OCI-LY3 (cell line): ENCODE data around the gene RPL21.

Experiments
- H2AFZ ChIP-seq: fragments of 200-600, 300-600 bp; shearing (Covaris generic); 2 replicates; pipeline ENCODE4 v1.6.0; 2014; ENCODE audit warnings: antibody characterized with exemption, low read depth, low read length
- H3K27ac ChIP-seq: fragments of 200-600, 300-600 bp; sonication (generic); 2 replicates; pipeline ENCODE4 v1.5.1; 2014; ENCODE audit warnings: mild to moderate bottlenecking, low read length, moderate library complexity, mixed read lengths
- H3K27me3 ChIP-seq: fragments of 200-600, 300-600 bp; sonication (generic); 2 replicates; pipeline ENCODE4 v1.6.1; 2014; ENCODE audit warnings: low read depth, low read length, mixed read lengths
- H3K36me3 ChIP-seq: fragments of 200-600, 300-600 bp; sonication (generic); replicated peaks from 2 replicates; pipeline ENCODE3; 2014; ENCODE audit warnings: low read depth, low read length, mixed read lengths
- H3K4me1 ChIP-seq: fragments of 300-600, 200-600 bp; sonication (generic); 2 replicates; pipeline ENCODE4 v1.6.1; 2014; ENCODE audit warnings: low read length, mixed read lengths
- H3K4me2 ChIP-seq: fragments of 200-600, 300-600 bp; sonication (generic); 2 replicates; pipeline ENCODE4 v1.6.1; 2014; ENCODE audit warnings: low read length, mixed read lengths
- H3K4me3 ChIP-seq: fragments of 300-600, 200-600 bp; sonication (generic); 2 replicates; pipeline ENCODE4 v1.5.1; 2014; ENCODE audit warnings: antibody characterized with exemption, mild to moderate bottlenecking, low read length, moderate library complexity
- H3K79me2 ChIP-seq: fragments of 300-600, 200-600 bp; shearing (Covaris generic); 2 replicates; pipeline ENCODE4 v1.6.1; 2014; ENCODE audit warnings: mild to moderate bottlenecking, low read length, mixed read lengths
- H3K9ac ChIP-seq: fragments of 300-600, 200-600 bp; shearing (Covaris generic); 2 replicates; pipeline ENCODE4 v1.6.0; 2014; ENCODE audit warnings: mild to moderate bottlenecking, low read length, moderate library complexity
- H3K9me3 ChIP-seq: fragments of 200-600, 300-600 bp; shearing (Covaris generic); 2 replicates; pipeline ENCODE4 v1.6.1; 2014; ENCODE audit warnings: low read length, mixed read lengths; ENCODE audit not compliant: insufficient read depth
- H4K20me1 ChIP-seq: fragments of 200-600, 300-600 bp; sonication (generic); 2 replicates; pipeline ENCODE4 v1.6.1; 2016; ENCODE audit warnings: low read length, mixed read lengths; ENCODE audit not compliant: insufficient read depth
- CTCF ChIP-seq: fragments of 200-600, 300-600 bp; sonication (generic); IDR thresholded peaks from 2 replicates; pipeline ENCODE4 v1.5.1; 2014; ENCODE audit warnings: antibody characterized with exemption, low read length, low read depth
- EZH2phosphoT487 ChIP-seq: fragments of 200-600 bp; shearing (Covaris generic); IDR thresholded peaks from 2 replicates; pipeline ENCODE4 v1.6.1; 2018; ENCODE audit warnings: antibody characterized with exemption, mixed run types, low read depth

RPL21 gene

GRCh38 chr13:27302643-27303262 is 51.4 kb downstream of the RPL21 start:
- H3K9ac ChIP-seq = no peak overlapping the region
- no peaks in the 10 kb centered on the region for H3K36me3 ChIP-seq
- H4K20me1 ChIP-seq = no peaks in the 10 kb centered on the region
- TF ChIP-seq EZH2phosphoT487 = no peak
- TF ChIP-seq CTCF = no peak
- no peak overlapping the region for H3K27ac ChIP-seq
- H3K4me2 ChIP-seq = no peak overlapping the region
- peaks cover 8% of the 10 kb centered on the region for H3K4me1 ChIP-seq
- no peaks in the 10 kb centered on the region for H3K9me3 ChIP-seq
- no peak overlapping the region for H2AFZ ChIP-seq
- no peaks in the 10 kb centered on the region for H3K79me2 ChIP-seq
- no peak overlapping the region for H3K4me3 ChIP-seq
- H3K27me3 ChIP-seq = peaks cover 15% of the 10 kb centered on the region; the same call in 1 of the 2 replicates

DNA sequence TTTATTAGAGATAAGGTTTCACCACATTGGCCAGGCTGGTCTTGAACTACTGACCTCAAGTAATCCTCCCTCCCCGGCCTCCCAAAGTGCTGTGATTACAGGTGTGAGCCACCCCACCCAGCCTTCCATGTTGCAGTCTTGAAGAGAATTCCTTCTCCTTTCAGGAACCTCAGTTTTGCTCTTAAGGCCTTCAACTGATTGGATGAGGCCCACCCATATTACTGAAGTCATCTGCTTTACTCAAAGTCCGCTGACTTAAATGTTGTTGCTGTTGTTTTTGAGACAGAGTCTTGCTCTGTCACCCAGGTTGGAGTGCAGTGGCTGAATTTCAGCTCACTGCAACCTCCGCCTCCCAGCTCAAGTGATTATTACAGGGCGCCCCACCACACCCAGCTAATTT is 52.7 kb downstream of the RPL21 start:
- Histone ChIP-seq H4K20me1 (no peaks in the 10 kb centered on the region), H3K9me3 (no peaks in the 10 kb centered on the region), H3K27ac (no peak overlapping the region), H3K27me3 (peaks cover 8% of the 10 kb centered on the region; the same call in 1 of the 2 replicates), H3K4me3 (no peak overlapping the region), H3K36me3 (no peaks in the 10 kb centered on the region), H3K4me1 (peaks cover 8% of the 10 kb centered on the region), H3K4me2 (no peak overlapping the region), H3K9ac (no peak overlapping the region), H3K79me2 (no peaks in the 10 kb centered on the region), H2AFZ (no peak overlapping the region)
- TF ChIP-seq CTCF = no peak
- no peak for TF ChIP-seq EZH2phosphoT487

- no peaks in the 10 kb centered on the region for H4K20me1 ChIP-seq
- H3K27me3 ChIP-seq = peaks cover 5% of the 10 kb centered on the region; the same call in 1 of the 2 replicates
- no peaks in the 10 kb centered on the region for H3K79me2 ChIP-seq
- H3K4me3 ChIP-seq = no peak overlapping the region
- no peaks in the 10 kb centered on the region for H3K36me3 ChIP-seq
- no peak overlapping the region for H2AFZ ChIP-seq
- no peak overlapping the region for H3K9ac ChIP-seq
- no peak for TF ChIP-seq CTCF
- H3K4me2 ChIP-seq = no peak overlapping the region
- H3K4me1 ChIP-seq = peaks cover 8% of the 10 kb centered on the region
- no peaks in the 10 kb centered on the region for H3K9me3 ChIP-seq
- H3K27ac ChIP-seq = no peak overlapping the region
Measured at GRCh38 chr13:27304611-27305010, 53.3 kb downstream of the RPL21 start.
